HG03460 (cell line): ENCODE data around the gene PARN.
"Not testable (repeated sequence)": the region's sequence is repeated elsewhere in the genome, so short reads cannot be mapped to it uniquely, and the experiment has no call there.

Source experiments
- ATAC-seq: cut with Tn5 transposase; IDR thresholded peaks from one replicate; pipeline ENCODE4 v1.9.1; 2021; ENCODE audit not compliant: unreplicated experiment

Gene PARN

GRCh38 chr16:14405611-14406537, 224.2 kb downstream of the PARN start:
- peak; percentile 79 for ATAC-seq

- ATAC-seq, result not testable (repeated sequence)
These were observed 227.1 kb downstream of the PARN start for GRCh38 chr16:14403001-14403389.

- ATAC-seq, result not testable (repeated sequence)
These were observed 227.7 kb downstream of the PARN start for GRCh38 chr16:14402114-14403000.

GRCh38 chr16:14401711-14402061, 228.4 kb downstream of the PARN start:
- ATAC-seq, result not testable (repeated sequence)

GRCh38 chr16:14400978-14401710, 228.9 kb downstream of the PARN start:
- ATAC-seq, result not testable (repeated sequence)

- ATAC-seq, result no peak
These were observed 229.6 kb downstream of the PARN start for GRCh38 chr16:14400285-14400977.

GRCh38 chr16:14399378-14400284, 230.4 kb downstream of the PARN start:
- ATAC-seq, result no peak

GRCh38 chr16:14398014-14398717, 231.9 kb downstream of the PARN start:
- no peak for ATAC-seq

GRCh38 chr16:14395710-14396304, 234.3 kb downstream of the PARN start:
- ATAC-seq, result not testable (repeated sequence)

- no peak for ATAC-seq
These were observed 235.2 kb downstream of the PARN start for GRCh38 chr16:14394834-14395233.

GRCh38 chr16:14392960-14393359, 237.1 kb downstream of the PARN start:
- no peak for ATAC-seq

- ATAC-seq, result no peak
These were observed 240.7 kb downstream of the PARN start for GRCh38 chr16:14389359-14389758.

- no peak for ATAC-seq
These were observed 241.8 kb downstream of the PARN start for GRCh38 chr16:14388243-14388642.

- ATAC-seq, result no peak
These were observed 243.9 kb downstream of the PARN start for GRCh38 chr16:14386115-14386514.
